ENCODE measurements around the gene PSMA6. TPM values are rescaled to one million over a fixed set of nuclear protein-coding genes. Genes with fewer than 3 reads are reported as not detected.
"Not testable (repeated sequence)": the region's sequence is repeated elsewhere in the genome, so short reads cannot be mapped to it uniquely, and the experiment has no call there.

The PSMA6 gene
- total RNA-seq, 1 donor from 2014 or later = 137 TPM

DNA sequence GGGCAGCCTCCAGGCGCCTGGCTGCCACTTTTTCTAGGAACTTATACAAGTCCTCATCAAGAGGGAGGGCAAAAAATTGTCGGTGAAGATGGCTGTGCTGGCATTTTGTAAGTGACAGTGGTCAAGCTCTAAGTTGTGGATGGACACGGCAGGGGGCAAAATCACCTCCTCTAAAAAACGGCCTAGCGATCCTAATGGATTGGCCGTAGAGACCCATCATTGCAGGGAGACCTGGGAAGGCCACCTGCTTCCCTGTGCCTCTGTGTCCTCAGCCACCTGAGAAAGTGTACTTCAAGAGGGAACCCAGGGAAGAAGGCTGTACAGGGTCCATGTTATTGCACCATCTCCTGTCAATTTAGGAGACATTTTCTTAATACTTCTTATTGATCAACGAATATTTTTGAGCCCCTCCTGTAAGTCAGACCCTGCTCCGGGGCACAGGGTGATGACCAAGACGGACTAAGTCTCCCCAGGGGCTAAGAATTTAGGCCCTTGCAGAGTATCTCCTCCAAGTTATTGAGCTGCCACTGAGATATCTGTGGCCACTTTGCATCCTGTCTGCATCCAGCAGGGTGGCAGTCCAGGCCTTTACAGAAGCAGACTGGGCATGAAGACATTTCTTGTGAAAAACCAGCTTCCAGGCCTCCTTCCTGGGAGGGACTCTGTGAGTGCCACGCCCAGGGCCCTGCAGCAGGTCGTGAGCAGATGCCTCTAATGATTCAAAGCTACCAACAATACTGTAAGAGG is 40.5 kb downstream of the PSMA6 start:
- Mint-ChIP-seq H3K4me3 (ENCODE audit: unreplicated experiment) (no peak overlapping the region), H3K36me3 (ENCODE audit: low read depth) (no peaks in the 10 kb centered on the region), H3K9me3 (ENCODE audit: low read depth) (no peaks in the 10 kb centered on the region), H3K27me3 (ENCODE audit: low read depth) (no peaks in the 10 kb centered on the region), H3K4me1 (ENCODE audit: low read depth) (peaks cover 38% of the 10 kb centered on the region), H3K27ac (ENCODE audit: unreplicated experiment) (peak overlapping the region; percentile 54)
- no peak for DNase-seq (ENCODE audit: low spot score)
- TF ChIP-seq, protein P1, sequence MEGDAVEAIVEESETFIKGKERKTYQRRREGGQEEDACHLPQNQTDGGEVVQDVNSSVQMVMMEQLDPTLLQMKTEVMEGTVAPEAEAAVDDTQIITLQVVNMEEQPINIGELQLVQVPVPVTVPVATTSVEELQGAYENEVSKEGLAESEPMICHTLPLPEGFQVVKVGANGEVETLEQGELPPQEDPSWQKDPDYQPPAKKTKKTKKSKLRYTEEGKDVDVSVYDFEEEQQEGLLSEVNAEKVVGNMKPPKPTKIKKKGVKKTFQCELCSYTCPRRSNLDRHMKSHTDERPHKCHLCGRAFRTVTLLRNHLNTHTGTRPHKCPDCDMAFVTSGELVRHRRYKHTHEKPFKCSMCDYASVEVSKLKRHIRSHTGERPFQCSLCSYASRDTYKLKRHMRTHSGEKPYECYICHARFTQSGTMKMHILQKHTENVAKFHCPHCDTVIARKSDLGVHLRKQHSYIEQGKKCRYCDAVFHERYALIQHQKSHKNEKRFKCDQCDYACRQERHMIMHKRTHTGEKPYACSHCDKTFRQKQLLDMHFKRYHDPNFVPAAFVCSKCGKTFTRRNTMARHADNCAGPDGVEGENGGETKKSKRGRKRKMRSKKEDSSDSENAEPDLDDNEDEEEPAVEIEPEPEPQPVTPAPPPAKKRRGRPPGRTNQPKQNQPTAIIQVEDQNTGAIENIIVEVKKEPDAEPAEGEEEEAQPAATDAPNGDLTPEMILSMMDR (IDR thresholded peaks at IDR 0.05) = peak; percentile 25

DNA sequence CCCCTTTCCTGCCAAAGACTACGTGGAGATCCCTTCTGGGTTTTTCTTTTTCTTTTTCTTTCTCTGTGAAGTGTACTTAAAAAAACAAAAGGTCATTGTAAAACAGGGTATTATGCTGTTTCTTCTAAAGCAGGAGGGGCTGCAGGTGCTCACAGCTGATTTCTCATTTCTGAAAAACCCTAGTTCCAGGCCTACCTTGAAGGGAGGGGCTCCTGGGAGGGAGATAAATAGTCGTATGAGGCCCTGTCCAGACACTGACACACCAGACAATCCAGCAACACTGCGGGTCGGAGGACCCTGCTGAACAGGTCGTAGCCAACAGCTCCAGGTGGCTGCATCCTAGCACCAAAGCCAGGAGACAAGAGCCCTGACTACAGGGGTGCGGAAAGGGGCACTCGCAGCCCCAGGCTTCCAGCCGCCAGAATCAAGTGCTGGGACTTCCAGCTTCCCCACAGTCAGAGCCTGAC is 41.1 kb downstream of the PSMA6 start:
- Mint-ChIP-seq H3K4me1 (ENCODE audit: low read depth) (peaks cover 38% of the 10 kb centered on the region), H3K36me3 (ENCODE audit: low read depth) (no peaks in the 10 kb centered on the region), H3K27ac (ENCODE audit: unreplicated experiment) (peak overlapping the region; percentile 54), H3K4me3 (ENCODE audit: unreplicated experiment) (no peak overlapping the region), H3K27me3 (ENCODE audit: low read depth) (no peaks in the 10 kb centered on the region), H3K9me3 (ENCODE audit: low read depth) (no peaks in the 10 kb centered on the region)
- TF ChIP-seq, protein P1 (IDR thresholded peaks at IDR 0.05) = no peak
- DNase-seq (ENCODE audit: low spot score) = peak; percentile 34

DNA sequence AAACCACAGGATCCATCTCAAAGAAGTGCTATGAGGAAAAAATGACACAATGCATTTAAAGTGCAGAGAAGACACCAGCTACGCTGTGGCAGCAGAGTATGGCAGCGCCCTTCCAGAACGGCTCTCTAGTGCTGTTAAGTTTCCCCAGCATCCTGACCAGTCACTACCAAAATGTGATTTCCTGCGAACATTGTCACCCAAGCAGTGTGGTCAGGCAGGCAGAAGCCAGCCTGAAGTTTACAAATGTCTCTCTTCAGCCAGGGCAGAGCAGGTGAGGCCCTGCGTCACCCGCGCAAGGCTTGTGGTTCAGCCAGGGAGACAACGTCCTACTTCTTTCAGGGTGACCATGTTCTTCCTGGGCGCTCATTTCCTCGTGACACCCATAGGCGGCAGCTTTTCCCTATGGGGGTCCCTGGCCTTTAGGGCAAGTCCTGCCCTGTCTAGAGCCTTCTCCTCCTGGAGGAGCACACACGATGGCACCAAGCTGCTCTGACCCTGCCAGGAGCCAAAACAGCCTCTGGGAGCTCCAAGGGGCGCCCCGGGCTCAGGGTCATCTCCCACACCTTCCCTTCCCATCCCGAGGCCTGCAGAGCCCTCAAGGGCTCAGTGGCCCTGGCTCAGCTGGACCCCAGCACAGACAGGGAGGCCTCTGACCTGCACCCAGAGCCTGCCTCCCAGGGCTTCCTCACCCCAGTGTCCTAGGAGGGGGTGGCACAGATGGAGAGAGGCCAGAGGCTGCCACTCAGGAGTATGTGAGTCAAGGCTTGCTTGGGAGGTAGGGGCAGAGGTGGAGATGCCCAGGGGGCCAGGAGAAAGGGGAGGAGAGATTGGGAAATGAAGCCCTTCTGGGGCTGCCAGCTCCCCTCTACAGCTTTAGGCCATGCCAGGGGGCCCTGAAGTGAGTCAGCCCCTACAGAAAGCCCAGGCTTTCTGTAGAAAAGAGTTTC is 41.9 kb downstream of the PSMA6 start:
- Mint-ChIP-seq H3K27me3 (ENCODE audit: low read depth) (no peaks in the 10 kb centered on the region), H3K27ac (ENCODE audit: unreplicated experiment) (no peak overlapping the region), H3K4me1 (ENCODE audit: low read depth) (peaks cover 38% of the 10 kb centered on the region), H3K9me3 (ENCODE audit: low read depth) (no peaks in the 10 kb centered on the region), H3K4me3 (ENCODE audit: unreplicated experiment) (no peak overlapping the region), H3K36me3 (ENCODE audit: low read depth) (no peaks in the 10 kb centered on the region)
- TF ChIP-seq, protein P1 (IDR thresholded peaks at IDR 0.05) = no peak
- peak; percentile 90 for DNase-seq (ENCODE audit: low spot score)

DNA sequence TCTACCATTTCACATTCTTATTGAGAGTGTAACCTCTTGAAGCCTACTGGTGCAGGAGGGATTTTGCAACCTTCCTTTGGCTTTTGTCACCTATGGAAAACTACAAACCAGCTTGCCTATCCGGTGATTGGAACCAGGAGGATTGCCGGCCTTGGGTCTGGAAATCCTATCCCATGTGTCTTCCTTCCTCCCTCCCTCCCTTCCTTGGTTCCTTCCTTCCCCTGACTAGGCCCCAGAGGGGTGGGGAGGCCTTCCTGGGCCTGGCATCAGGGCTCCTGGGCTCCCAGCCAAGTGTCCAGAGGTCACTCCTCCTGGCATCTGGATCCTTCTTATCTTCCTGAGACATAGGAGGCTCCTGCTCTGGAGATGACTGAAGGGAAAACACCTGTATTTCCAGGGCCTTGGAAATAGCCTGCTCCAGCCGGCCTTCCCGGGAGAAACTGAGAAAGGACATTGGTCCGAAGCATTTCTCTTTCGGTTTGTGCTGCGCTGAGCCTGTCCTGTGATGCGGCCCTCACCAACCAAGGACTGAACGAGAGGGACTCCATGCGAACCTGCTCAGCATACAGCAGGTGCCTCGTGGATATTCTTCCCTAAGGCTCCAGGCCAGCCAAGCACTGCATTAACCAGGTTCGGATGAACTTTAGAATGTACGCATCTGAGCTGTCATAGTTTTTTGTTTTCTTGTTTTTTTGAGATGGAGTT is 43.4 kb downstream of the PSMA6 start:
- peak; percentile 46 for DNase-seq (ENCODE audit: low spot score)
- Mint-ChIP-seq H3K4me3 (ENCODE audit: unreplicated experiment) (no peak overlapping the region), H3K36me3 (ENCODE audit: low read depth) (no peaks in the 10 kb centered on the region), H3K27ac (ENCODE audit: unreplicated experiment) (no peak overlapping the region), H3K27me3 (ENCODE audit: low read depth) (no peaks in the 10 kb centered on the region), H3K4me1 (ENCODE audit: low read depth) (peaks cover 38% of the 10 kb centered on the region), H3K9me3 (ENCODE audit: low read depth) (no peaks in the 10 kb centered on the region)
- TF ChIP-seq, protein P1 (IDR thresholded peaks at IDR 0.05) = no peak

DNA sequence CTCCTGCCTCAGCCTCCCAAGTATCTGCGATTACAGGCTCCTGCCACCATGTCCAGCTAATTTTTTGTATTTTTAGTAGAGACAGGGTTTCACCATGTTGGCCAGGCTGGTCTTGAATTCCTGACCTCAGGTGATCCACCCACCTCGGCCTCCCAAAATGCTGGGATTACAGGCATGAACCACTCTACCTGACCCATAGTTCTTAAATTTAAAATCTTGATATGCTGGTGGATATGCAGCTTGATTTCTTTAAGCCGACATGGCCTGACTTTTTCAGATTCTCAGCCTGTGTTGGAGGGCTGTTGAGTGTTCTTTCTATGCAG is 44.0 kb downstream of the PSMA6 start:
- not testable (repeated sequence) for H3K27me3 Mint-ChIP-seq (ENCODE audit: low read depth); H3K36me3 Mint-ChIP-seq (ENCODE audit: low read depth); DNase-seq (ENCODE audit: low spot score); H3K9me3 Mint-ChIP-seq (ENCODE audit: low read depth); H3K4me3 Mint-ChIP-seq (ENCODE audit: unreplicated experiment)
- H3K4me1 Mint-ChIP-seq (ENCODE audit: low read depth) = peaks cover 39% of the 10 kb centered on the region
- H3K27ac Mint-ChIP-seq (ENCODE audit: unreplicated experiment) = peak overlapping the region; percentile 84
